Activated CD4-positive, alpha-beta T cell treated with anti-CD3 and anti-CD28 coated beads for 36 hours (primary cell): ENCODE measurements around the gene PLD4. TPM values are rescaled to one million over a fixed set of nuclear protein-coding genes. Genes with fewer than 3 reads are reported as not detected.

ENCODE experiments used
- ATAC-seq: fragments of 200-7000 bp; cut with Tn5 transposase; one replicate; pipeline ENCODE4 v1.10.0; 2021; ENCODE audit warnings: mild to moderate bottlenecking, moderate library complexity
- CTCF ChIA-PET: fragments of 350-600 bp; sonication (Branson Sonifier 250); formaldehyde crosslinking; loops from one replicate; lab custom pipeline; 2021; ENCODE audit warnings: antibody characterized with exemption; lab: Charles Lee
- POLR2A ChIA-PET: fragments of 350-600 bp; sonication (Branson Sonifier 250); formaldehyde crosslinking; loops from one replicate; lab custom pipeline; 2021; ENCODE audit warnings: antibody characterized with exemption, inconsistent platforms; lab: Charles Lee
- DNase-seq: peaks from one replicate; pipeline ENCODE4 v3.0.0-alpha.2; 2020
- H3K27ac Mint-ChIP-seq: one replicate; pipeline ENCODE4 v1.8.0; 2021; ENCODE audit warnings: mixed read lengths
- H3K27me3 Mint-ChIP-seq: one replicate; pipeline ENCODE4 v1.8.0; 2021; ENCODE audit warnings: mixed read lengths
- H3K36me3 Mint-ChIP-seq: one replicate; pipeline ENCODE4 v1.8.0; 2021; ENCODE audit warnings: low read depth, mixed read lengths
- H3K4me1 Mint-ChIP-seq: one replicate; pipeline ENCODE4 v1.8.0; 2021; ENCODE audit warnings: mixed read lengths
- H3K4me3 Mint-ChIP-seq: one replicate; pipeline ENCODE4 v1.8.0; 2021; ENCODE audit warnings: mild to moderate bottlenecking, moderate library complexity, mixed read lengths
- H3K9me3 Mint-ChIP-seq: one replicate; pipeline ENCODE4 v1.8.0; 2021; ENCODE audit warnings: low read depth, mixed read lengths
- intact Hi-C, 2 experiments: fragments of 100-400 bp; cut with DNase I in 1 of 2; cut with micrococcal nuclease in 1 of 2; formaldehyde crosslinking; loops; one replicate each; pipeline versions ENCODE4 v1.14.2 to v1.15.1; 2022 to 2024; cut with DNase I, micrococcal nuclease
- total RNA-seq, 2 experiments: library from RNA; stranded (reverse); gene quantifications; one replicate each; pipeline ENCODE4 v1.2.3, GENCODE V29; 2021

Gene PLD4, protein sequence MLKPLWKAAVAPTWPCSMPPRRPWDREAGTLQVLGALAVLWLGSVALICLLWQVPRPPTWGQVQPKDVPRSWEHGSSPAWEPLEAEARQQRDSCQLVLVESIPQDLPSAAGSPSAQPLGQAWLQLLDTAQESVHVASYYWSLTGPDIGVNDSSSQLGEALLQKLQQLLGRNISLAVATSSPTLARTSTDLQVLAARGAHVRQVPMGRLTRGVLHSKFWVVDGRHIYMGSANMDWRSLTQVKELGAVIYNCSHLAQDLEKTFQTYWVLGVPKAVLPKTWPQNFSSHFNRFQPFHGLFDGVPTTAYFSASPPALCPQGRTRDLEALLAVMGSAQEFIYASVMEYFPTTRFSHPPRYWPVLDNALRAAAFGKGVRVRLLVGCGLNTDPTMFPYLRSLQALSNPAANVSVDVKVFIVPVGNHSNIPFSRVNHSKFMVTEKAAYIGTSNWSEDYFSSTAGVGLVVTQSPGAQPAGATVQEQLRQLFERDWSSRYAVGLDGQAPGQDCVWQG
- not detected for total RNA-seq

DNA sequence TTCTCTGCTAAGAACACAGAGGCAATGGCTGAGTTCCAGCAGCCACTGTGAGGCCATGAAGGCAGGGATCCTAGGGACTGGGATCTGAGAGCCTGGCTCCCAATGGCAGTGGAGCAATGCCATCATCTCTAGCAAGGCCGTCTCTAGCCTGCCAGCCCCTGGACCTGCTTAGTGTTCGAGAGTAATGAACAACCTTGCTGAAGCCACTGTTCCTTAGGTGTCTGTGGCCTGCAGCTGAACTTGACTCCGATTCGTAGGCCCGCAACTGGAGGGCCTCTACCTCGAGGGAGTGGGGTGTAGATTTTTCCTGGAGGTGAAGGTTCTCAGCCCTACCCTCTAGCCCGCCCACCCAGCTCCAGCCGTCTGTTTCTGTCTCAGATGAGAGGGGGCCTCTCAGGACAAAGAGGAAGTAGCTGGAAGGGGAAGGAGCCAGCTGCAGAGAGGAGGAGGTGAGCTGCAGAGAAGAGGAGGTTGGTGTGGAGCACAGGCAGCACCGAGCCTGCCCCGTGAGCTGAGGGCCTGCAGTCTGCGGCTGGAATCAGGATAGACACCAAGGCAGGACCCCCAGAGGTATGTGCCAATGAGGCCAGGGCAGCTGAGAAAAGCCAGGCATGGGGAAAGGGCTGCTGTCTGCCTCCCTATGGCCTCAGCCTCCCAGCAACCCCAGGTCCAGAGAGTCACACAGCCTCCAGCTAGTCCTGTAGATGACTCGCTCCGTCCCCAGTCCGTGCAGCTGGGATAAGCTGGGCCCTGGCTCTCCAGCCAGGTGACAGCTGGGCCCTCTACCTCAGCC is at the start of gene PLD4:
Gene PLD4, plus strand, starts transcription at position 459 of the 793 bp plus-strand sequence. CDS start 2,262 bp downstream, outside the sequence.
- no peaks in the 10 kb centered on the region for H3K27me3 Mint-ChIP-seq
- DNase-seq = no peak
- H3K27ac Mint-ChIP-seq = no peak within 1 kb of the TSS
- peaks cover 2% of the 10 kb centered on the region for H3K9me3 Mint-ChIP-seq
- POLR2A ChIA-PET = no interaction called here
- no peak within 1 kb of the TSS for H3K4me3 Mint-ChIP-seq
- peaks cover 2% of the 10 kb centered on the region for H3K4me1 Mint-ChIP-seq
- intact Hi-C loops = no loop called here
- ATAC-seq = no peak
- H3K36me3 Mint-ChIP-seq = no peaks in the 10 kb centered on the region
- CTCF ChIA-PET = no interaction called here

DNA sequence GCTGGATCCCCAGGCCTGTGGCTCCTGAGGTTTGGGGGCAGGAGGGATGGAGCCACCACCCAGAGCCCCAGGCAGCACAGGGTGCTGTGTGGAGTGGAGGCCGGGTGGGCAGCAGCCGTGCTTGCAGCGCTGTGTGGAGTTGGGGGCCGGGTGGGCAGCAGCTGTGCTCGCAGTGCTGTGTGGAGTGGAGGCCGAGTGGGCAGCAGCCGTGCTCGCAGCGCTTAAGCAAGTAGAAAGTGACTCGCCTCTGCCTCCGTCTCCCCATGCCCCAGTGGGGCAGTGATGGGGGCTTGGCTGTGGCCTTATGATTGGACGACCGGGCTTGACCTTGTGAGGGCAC is 49.3 kb upstream of the PLD4 start:
- intact Hi-C loops = no loop called here
- DNase-seq (no peak), ATAC-seq (no peak)
- CTCF ChIA-PET = no interaction called here
- Mint-ChIP-seq H3K4me3 (no peak overlapping the region), H3K27ac (no peak overlapping the region), H3K4me1 (no peaks in the 10 kb centered on the region), H3K27me3 (no peaks in the 10 kb centered on the region), H3K36me3 (no peaks in the 10 kb centered on the region), H3K9me3 (no peaks in the 10 kb centered on the region)
- POLR2A ChIA-PET = interaction anchor here (0.5 kb wide), 1 partner anchor 190 kb away, joined by 3 read pairs; the partner anchor contains the start of gene GPR132

DNA sequence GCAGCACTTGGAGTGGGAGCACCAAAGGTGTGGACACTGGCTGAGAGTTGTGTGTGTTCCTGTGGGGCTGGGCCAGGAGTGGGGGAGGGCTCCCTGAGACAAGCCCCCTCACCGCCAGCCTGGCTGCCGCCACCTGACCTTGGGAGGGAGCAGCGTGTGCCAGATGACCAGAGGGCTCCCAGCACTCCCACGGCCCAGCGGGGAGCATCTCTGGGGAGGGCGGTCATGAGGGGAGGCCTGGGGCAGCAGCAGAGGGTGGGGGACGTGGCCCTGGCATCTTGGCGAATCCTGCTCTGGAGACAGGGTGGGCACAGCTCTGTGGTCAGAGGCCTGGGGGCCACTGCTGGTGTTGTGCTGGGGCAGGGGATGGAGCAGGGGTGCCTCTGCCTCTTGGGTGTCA is 48.9 kb upstream of the PLD4 start:
- intact Hi-C loops = loop anchor here in 1 of 2 experiments (1.0 kb wide), 3 partner anchors 11 to 124 kb away; partner anchors contain the start of gene CEP170B
- CTCF ChIA-PET = interaction anchor here (1.0 kb wide), 1 partner anchor 49 kb away, joined by 5 read pairs; no protein-coding TSS in a partner anchor
- no peaks in the 10 kb centered on the region for H3K9me3 Mint-ChIP-seq

DNA sequence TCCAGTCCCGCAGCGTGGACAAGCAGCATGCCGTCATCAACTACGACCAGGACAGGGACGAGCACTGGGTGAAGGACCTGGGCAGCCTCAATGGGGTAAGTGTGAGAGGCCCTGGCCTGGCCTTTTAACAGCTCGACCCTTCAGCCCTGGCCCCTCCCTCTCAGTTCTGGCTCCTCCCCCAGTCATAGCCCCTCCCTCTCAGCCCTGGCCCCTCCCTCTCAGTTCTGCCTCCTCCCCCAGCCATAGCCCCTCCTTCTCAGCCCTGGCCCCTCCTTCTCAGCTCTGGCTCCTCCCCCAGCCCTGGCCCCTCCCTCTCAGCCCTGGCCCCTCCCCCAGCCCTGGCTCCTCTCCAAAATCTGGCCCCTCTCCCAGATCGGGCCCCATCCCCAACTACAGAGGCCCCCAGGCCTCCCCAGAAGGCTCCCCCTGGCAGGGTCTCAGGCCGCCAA is 48.4 kb upstream of the PLD4 start:
- no peaks in the 10 kb centered on the region for H3K4me1 Mint-ChIP-seq
- POLR2A ChIA-PET = no interaction called here
- intact Hi-C loops = loop anchor here in 1 of 2 experiments (1.0 kb wide), 3 partner anchors 11 to 124 kb away; partner anchors contain the start of gene CEP170B
- H3K4me3 Mint-ChIP-seq = no peak overlapping the region
- H3K9me3 Mint-ChIP-seq = no peaks in the 10 kb centered on the region
- DNase-seq (peak; percentile 69), ATAC-seq (peak; percentile 99)
- H3K27ac Mint-ChIP-seq = no peak overlapping the region
- no peaks in the 10 kb centered on the region for H3K36me3 Mint-ChIP-seq
- no peaks in the 10 kb centered on the region for H3K27me3 Mint-ChIP-seq
- CTCF ChIA-PET = interaction anchor here (1.0 kb wide), 1 partner anchor 49 kb away, joined by 5 read pairs; no protein-coding TSS in a partner anchor

More for the DNA sequence above, 48.9 kb upstream of the PLD4 start:
- DNase-seq (no peak), ATAC-seq (no peak)
- no peaks in the 10 kb centered on the region for H3K36me3 Mint-ChIP-seq
- H3K27ac Mint-ChIP-seq = no peak overlapping the region
- H3K27me3 Mint-ChIP-seq = no peaks in the 10 kb centered on the region
- POLR2A ChIA-PET = no interaction called here
- no peak overlapping the region for H3K4me3 Mint-ChIP-seq
- H3K4me1 Mint-ChIP-seq = no peaks in the 10 kb centered on the region

DNA sequence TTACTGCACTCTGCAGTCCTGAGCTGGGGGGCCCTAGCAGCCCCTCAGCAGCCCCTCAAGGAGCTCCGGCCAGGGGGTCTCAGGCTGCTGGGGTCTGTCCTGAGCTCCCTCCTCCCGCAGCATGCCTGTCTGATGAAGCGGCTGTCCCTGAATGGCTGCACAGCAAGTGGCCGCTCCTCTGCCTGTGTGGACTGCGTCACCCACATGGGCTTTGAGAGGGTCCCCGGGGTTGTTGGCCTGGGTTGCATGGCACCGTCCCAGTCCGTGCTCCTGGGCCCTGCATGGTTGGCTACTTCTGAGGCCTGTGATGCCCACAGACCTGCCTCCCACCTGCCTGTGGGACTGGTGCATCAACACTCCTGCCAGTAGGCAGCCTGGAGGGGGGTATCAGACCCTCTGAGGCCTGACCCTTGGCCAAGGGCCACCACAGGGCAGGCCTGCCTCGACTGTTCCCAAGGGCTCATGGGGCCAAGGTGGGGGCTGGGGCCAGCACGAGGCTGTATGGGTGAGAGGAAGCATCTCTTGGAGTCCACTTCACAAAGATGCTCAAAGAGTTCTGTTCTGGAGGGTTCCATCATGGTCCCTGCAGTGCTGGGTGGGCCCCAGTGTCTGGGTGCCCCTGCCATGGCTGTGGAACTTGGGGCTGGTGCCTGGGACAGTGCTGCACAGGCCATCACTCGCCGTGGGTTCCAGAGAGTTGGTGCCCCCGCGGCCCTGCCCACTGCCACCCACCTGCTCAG is 47.4 kb upstream of the PLD4 start:
- CTCF ChIA-PET = no interaction called here
- intact Hi-C loops = no loop called here

DNA sequence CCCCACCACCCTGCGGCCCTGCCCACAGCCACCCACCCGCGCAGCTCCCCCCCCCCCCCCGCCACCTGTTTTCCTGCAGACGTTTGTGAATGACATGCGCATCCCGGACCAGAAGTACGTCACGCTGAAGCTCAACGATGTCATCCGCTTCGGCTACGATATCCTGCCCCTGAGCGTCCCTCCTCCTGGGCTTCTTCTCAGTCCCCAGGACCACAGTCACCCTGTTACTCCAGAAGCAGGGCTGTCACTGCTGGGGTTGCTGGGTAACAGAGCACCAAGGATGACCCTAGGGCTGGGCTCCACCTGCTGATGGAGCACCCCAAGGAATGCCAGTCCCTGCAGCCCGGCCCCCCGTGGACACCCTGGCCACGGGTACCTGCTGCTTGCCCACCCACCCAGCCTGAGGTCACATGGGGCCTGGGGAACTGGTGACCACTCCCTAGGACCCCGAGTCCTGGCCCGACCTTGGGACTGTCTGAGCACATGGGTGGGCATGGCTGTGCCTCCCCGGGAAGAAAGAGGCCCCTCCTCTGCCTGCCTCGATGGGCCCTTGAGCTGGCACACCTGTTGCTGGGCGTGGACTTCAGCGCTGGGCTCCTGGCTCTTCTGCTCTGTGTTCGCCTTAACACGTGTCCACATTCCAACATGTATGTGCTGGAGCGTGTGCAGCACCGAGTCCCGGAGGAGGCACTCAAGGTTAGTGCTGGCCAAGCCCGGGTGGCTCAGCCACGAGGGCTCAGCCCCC is 46.7 kb upstream of the PLD4 start:
- CTCF ChIA-PET = no interaction called here
- DNase-seq (no peak), ATAC-seq (no peak)
- H3K4me1 Mint-ChIP-seq = no peaks in the 10 kb centered on the region
- no peak overlapping the region for H3K4me3 Mint-ChIP-seq
- POLR2A ChIA-PET = no interaction called here
- no peaks in the 10 kb centered on the region for H3K27me3 Mint-ChIP-seq
- H3K27ac Mint-ChIP-seq = no peak overlapping the region
- no peaks in the 10 kb centered on the region for H3K36me3 Mint-ChIP-seq
- no peaks in the 10 kb centered on the region for H3K9me3 Mint-ChIP-seq
- intact Hi-C loops = no loop called here

More for the DNA sequence above, 47.4 kb upstream of the PLD4 start:
- no peaks in the 10 kb centered on the region for H3K4me1 Mint-ChIP-seq
- H3K9me3 Mint-ChIP-seq = no peaks in the 10 kb centered on the region
- no peaks in the 10 kb centered on the region for H3K27me3 Mint-ChIP-seq
- no peak overlapping the region for H3K4me3 Mint-ChIP-seq
- H3K27ac Mint-ChIP-seq = no peak overlapping the region
- POLR2A ChIA-PET = no interaction called here
- no peak for DNase-seq
- no peak for ATAC-seq
- H3K36me3 Mint-ChIP-seq = no peaks in the 10 kb centered on the region

DNA sequence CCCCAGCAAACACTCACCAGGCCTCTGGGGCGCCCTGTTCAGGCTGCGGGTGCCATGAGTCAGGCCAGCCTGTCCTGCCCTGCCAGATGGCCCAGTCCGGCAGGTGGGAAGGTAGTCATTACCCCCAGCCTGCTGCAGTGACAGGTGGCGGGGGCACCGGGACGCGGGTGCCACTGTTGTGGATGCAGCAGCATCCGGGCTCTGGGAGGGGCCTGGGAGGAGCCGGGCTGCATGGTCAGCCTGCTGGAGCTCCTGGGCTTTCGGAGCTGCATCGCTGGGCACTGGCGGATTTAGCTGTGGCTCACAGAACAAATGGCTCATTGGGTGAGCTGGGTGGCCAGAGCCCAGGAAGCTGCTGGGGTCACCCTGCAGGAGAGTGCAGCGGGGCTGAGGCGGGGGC is 46.1 kb upstream of the PLD4 start:
- Mint-ChIP-seq H3K4me1 (no peaks in the 10 kb centered on the region), H3K36me3 (no peaks in the 10 kb centered on the region), H3K27me3 (no peaks in the 10 kb centered on the region), H3K9me3 (no peaks in the 10 kb centered on the region), H3K27ac (no peak overlapping the region), H3K4me3 (no peak overlapping the region)
- ChIA-PET CTCF (no interaction called here), POLR2A (no interaction called here)
- DNase-seq (no peak), ATAC-seq (no peak)
- intact Hi-C loops = no loop called here

DNA sequence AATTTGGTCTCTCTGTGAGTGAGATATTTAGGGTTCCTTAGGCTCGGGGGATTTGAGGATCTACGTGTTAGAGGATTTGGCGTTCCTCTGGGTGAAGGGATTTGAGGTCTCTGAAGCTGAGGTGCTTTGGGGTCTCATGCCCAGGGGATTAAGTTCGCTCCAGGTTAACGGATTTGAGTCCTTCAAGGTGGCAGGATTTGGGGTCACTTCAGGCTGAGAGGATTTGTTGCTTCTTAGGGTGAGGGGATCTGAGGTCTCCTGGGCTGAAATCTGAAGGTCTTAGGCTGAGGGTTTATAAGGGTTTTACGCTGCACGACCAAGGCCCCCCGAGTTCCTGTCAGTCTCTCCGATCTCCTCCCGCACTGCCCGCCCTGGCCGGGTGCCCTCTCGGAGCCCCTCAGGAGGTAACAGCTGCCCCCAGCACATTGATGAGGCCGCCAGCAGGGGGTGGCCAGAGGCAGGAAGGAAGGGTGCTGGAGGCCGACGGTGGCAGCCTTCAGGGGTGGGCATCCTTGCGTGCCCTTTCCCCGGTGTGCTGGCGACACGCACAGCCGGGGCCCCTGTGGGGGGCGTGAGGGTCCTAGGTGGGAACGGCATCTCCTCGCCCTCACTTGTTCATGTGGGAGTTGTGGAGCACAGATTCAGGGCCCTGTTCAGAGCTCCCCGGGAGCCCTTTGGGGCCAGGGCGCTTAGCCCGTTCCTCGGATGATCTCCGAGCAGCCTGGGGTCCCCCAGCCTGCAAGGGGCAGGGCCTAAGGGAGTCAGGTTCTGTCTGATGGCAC is 45.3 kb upstream of the PLD4 start:
- H3K27me3 Mint-ChIP-seq = no peaks in the 10 kb centered on the region
- H3K27ac Mint-ChIP-seq = no peak overlapping the region
- ChIA-PET CTCF (interaction anchor here (0.6 kb wide), 1 partner anchor 1158 kb away, joined by 3 read pairs; no protein-coding TSS in a partner anchor), POLR2A (no interaction called here)
- no peak overlapping the region for H3K4me3 Mint-ChIP-seq
- no peaks in the 10 kb centered on the region for H3K4me1 Mint-ChIP-seq
- no peaks in the 10 kb centered on the region for H3K36me3 Mint-ChIP-seq
- ATAC-seq (no peak), DNase-seq (no peak)
- intact Hi-C loops = no loop called here
- no peaks in the 10 kb centered on the region for H3K9me3 Mint-ChIP-seq

DNA sequence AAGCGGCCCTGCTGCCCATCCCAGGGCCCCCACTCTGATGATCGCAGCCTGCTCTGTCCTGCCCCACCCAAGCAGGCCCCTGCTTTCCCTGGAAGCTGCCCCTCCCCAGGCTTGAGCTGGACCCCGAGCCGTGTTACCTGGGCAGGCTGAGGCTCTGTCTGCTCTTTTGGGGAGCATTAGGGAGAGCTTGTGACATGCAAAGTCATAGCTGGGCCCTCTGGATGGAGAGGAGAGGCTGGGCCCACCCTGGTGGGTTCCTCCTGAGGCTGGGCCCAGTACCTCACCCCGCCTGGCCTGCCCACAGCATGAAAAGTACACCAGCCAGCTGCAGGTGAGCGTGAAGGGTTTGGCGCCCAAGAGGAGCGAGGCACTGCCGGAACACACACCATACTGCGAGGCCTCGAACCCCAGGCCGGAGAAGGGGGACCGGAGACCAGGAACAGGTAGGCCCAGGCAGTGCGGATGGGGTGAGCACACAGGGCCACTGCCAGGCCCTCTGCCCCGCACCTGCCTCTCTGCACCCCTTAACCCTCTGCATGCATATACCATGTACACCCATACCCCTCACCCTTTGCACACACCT is 44.6 kb upstream of the PLD4 start:
- CTCF ChIA-PET = no interaction called here

More for the DNA sequence above, 44.6 kb upstream of the PLD4 start:
- ATAC-seq (no peak), DNase-seq (no peak)
- Mint-ChIP-seq H3K36me3 (no peaks in the 10 kb centered on the region), H3K9me3 (no peaks in the 10 kb centered on the region), H3K4me1 (no peaks in the 10 kb centered on the region), H3K27me3 (no peaks in the 10 kb centered on the region), H3K27ac (no peak overlapping the region), H3K4me3 (no peak overlapping the region)
- POLR2A ChIA-PET = no interaction called here
- intact Hi-C loops = no loop called here
